Smooth muscle cell of the brain vasculature (primary cell): ENCODE results near the gene KBTBD7.

Source experiments
- DNase-seq: peaks from one replicate; pipeline ENCODE4 v3.0.0-alpha.2; 2012; ENCODE audit warnings: low read depth, low spot score

KBTBD7 gene, protein sequence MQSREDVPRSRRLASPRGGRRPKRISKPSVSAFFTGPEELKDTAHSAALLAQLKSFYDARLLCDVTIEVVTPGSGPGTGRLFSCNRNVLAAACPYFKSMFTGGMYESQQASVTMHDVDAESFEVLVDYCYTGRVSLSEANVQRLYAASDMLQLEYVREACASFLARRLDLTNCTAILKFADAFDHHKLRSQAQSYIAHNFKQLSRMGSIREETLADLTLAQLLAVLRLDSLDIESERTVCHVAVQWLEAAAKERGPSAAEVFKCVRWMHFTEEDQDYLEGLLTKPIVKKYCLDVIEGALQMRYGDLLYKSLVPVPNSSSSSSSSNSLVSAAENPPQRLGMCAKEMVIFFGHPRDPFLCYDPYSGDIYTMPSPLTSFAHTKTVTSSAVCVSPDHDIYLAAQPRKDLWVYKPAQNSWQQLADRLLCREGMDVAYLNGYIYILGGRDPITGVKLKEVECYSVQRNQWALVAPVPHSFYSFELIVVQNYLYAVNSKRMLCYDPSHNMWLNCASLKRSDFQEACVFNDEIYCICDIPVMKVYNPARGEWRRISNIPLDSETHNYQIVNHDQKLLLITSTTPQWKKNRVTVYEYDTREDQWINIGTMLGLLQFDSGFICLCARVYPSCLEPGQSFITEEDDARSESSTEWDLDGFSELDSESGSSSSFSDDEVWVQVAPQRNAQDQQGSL

DNA sequence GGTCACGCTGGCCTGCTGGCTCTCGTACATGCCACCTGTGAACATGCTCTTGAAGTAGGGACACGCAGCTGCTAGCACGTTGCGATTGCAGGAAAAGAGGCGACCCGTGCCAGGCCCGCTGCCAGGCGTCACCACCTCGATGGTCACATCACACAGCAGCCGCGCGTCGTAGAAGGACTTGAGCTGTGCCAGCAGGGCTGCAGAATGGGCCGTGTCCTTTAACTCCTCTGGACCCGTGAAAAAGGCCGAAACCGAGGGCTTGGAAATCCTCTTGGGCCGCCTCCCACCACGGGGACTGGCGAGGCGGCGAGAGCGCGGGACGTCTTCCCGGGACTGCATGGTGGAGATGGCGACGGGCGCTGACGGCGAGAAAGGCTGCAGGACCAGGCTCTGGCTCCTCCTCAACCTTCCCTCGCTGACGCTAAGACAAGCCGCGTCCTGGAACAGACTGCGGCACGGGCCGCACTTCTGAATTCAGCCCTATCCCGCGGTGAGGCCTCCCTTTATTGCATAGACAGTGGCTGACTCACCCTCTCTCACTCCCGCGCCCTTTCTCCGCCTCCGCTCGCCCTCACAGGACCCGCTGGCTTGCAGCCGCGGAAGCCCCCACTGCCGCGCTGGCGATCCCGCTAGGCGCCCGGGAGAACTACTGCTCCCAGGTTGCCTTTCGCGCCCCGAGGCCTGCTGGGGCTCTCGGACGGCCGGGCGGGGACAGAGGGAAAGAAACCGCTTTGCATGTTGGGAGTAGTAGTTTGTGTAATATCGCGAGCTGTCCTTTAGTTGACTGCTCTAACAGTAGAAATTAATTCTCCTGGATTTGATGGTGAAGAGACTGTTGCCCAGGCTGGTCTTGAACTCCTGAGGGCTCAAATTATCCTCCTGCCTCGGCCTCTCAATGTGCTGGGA lies at the start of gene KBTBD7:
TSS of gene KBTBD7 (minus strand) at position 651 of the 906 bp plus-strand sequence. CDS start at position 339, 312 bp downstream.
- peak; percentile 94 for DNase-seq

DNA sequence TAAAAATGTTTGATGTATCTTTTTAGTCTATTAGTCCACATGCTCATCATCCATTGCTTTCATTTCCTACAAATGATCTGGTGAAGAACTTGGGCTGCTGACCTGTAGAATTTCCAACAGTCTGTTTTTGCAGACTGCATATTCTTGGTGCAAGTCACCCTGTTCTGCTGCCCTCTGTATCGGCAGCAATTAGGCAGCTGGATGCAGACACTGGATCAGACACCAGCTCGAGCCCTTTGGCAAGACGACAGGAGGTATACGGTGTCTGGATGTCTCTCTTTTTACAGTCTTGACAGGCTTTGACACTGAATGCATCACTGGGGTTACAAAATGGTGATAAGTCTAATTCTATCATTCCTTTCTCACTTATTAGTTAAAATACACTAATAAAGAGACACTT lies 47.3 kb upstream of the KBTBD7 start:
- no peak for DNase-seq

DNA sequence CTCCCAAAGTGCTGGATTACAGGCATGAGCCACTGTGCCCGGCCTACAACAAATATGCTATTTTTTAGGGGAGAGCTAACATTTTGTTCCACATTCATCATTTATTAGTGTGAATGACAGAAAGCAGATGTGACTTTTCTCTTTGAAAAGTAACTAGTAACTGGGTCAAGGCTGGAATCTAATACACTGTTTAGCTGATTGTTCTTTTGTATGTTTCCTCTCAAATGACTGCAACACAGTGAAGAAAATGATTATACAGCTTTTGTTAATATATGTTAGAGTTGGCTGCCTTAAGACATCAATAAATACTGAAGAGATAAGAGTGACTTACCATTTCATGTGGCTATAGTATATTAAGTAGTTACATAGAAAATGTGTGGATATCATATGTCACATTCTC lies 42.0 kb upstream of the KBTBD7 start:
- no peak for DNase-seq

DNA sequence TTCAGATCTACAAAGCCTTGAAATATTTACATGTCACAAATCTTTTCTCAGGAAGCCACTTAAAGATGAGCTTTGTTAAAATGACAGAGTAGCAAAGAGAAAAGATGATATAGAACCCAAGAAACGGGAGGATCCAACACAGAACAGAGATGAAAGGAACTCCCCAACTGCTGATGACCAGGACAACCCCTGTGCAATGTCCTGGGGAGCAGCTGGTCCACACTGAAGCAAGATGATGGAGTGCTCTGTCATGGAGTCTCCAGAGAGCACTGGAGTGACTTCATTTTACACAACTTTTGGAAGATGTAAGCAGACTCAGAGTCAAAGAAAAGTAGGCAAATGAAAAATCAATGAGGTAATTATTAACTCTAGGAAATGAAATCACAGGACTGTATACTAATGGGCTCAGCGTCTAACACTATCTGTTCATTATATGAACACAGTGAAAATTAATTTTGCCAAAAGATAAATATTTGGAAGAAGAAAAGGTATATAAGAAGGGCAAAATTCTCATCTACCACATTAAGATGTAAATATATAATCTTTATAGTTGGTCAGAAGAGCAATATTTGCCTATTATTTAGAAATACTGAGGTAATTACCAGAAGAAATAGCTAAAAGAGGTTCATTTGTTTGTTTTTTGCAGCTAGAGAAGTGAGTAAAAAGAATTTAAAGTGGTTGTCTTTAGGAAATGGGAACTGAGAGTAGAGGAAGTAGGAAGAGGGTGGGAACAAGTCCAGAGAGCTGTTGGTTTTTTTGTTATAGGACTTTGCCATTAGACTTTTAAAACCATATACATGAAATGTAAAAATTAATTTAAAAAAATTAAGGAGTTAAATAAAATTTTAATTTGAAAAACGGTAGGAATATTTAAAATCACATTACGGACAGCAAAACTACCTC lies 38.5 kb upstream of the KBTBD7 start:
- DNase-seq: no peak

DNA sequence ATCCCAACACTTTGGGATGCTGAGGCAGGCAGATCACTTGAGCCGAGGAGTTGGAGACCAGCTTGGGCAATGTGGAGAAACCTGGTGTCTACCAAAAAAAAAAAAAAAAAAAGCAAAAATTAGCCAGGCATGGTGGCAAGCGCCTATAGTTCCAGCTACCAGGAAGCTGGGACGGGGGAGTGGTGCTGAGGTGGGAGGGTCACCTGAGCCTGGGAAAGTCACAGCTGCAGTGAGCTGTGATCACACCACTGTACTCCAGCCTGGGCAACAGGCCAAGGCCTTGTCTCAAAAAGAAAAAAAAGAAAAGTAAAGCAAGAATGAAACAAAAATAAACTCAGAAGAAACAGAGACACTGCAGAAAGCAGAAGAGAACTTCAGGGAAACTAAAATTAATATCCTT lies 37.4 kb upstream of the KBTBD7 start:
- no peak for DNase-seq

DNA sequence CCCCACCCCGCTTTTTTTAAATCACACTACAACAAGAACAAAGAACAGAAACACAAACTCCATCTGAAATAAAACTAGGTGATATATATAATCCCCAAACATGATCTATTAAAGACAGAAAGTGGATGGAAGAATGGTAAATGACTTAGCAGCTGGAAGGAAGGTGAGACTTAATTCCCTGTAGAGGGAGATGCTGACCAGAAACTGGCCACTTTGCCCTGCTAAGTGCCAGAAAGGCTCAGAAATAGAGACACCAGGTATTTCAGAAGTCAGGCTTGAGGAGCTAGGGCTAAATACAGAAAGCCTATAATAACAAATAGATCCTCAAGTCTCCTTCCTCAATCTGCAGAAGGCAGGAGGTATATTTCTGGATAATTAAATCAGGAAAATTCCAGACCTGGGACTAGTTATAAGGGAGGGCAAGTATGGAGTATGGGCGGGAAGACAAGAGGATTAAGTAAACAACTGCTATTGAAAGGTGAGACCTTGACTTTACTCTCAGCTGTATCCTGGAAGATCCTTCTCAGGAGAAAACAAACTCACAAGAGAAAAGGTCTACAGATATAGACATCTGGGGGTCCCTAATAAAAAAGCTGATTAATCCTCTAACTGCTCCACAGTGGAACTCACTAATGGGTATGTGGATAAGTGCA lies 36.8 kb upstream of the KBTBD7 start:
- DNase-seq: no peak

DNA sequence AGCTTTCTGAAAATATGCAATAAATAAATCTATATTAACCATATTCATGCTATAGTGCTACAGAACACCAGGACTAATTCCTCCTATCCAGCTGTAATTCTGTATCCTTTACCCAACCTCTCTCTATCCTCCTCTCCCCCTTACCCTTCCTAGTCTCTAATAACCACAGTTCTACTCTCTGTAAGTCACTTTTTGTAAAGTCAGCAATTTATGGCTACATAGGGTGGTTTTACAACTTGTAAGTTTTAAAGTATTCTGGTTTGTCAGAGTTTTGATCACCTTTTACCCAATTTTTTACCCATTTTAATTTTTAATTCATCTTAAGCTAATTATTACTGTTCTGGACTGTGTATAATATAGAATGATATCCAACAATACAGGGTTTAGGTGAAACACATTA lies 35.0 kb upstream of the KBTBD7 start:
- DNase-seq: no peak

DNA sequence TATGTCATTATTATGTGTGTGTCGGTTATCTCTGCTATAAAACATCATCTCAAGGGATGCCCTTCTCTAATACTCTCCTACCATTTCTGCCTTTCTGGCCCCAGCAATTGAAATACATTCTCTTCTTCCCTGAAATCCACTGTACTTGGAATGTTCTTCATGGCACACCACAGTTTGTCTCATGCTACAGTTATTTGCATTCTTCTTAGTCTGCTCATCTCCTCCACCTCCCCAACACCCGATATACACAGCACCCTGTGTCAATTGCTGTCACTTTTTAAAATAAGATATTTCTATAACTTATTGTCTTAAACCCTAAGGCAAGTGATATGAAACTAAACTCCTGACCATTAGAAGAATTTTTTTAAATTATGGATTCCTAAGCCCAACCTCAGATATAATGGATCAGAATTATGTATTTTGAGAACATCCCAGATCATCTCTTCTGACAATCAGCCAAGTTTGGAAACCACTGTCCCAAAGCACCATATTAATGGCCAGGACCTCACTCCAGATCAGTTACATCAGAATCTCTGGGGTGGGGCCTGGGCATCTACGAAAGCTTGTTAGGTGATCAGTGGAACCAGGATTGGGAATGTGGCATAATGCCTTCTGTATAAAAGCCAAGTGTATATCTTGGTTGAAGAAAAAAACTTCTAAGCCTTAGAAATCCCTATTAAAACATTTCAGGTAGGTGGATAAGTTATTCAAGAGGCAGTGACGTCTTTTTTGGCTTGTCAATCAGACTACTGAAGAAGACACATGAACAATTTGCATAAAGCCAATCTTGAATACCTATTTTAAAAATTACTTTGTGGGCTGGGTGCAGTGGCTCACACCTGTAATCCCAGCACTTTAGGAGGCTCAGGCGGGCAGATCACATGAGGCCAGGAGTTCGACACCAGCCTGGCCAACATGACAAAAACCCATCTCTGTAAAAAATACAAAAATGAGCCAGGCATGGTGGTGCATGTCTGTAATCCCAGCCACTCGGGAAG lies 30.0 kb upstream of the KBTBD7 start:
- DNase-seq: no peak

DNA sequence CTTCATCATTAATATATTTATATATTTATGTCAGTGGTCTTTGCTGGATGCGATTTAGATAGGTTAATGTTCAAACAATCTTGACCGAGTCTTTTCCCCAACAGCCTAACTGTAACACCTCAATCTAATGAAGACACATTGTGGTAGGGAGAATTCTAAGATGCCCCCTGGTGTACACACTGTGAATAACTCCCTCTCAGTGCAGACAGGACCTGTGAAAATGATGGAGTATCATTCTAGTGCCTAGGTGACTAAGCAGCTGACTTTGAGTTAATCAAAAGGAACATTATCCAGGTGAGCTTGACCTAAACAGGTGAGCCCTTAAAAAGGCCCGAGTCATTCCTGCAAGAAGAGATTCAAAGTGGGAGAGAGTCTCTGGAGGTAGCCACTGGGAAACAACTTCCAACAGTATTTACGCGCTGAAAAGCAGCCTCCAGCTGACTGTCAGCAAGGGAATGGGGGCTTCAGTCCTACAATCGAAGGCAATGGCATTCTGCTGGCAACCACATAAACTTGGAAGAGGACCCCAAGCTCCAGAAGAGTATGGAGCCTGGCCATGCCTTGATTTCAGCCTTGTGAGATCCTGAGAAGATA lies 28.0 kb upstream of the KBTBD7 start:
- DNase-seq: no peak

DNA sequence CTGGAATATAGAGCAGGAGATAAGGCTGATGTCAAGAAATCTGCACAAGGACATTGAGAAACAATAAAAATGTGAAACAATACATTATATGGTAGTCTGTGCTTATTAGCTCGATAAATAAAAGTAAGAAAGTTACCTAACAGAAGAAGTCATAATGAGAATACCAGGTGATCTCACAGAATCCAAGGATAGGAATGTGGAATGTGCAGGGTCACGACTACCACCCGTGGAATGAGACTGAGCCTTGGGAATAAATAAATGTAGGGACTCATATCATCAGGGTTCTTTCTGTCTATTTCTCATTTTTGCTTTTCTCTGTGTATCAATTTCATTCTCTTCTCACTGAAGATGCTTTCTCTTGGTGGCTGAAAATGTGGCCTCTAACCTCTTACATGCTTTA lies 26.0 kb upstream of the KBTBD7 start:
- DNase-seq: no peak

DNA sequence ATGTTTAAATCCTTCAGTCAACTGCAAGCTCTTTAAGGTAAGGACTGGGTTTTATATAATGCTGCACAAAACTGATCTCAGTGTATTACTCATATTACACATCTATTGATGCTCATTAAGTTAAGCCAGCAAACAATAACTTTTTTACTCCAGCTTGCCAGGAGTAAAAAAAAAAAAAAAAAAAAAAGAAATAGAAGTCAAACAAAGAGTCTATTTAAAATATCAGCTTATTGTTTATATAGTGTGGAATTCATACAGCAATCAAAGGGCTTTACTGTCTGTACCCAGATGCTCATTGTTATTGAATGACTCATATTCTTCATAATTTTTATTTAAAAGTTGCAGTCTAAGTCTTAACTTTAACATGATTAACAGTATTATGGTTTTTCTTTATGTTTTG lies 21.8 kb upstream of the KBTBD7 start:
- DNase-seq: no peak

DNA sequence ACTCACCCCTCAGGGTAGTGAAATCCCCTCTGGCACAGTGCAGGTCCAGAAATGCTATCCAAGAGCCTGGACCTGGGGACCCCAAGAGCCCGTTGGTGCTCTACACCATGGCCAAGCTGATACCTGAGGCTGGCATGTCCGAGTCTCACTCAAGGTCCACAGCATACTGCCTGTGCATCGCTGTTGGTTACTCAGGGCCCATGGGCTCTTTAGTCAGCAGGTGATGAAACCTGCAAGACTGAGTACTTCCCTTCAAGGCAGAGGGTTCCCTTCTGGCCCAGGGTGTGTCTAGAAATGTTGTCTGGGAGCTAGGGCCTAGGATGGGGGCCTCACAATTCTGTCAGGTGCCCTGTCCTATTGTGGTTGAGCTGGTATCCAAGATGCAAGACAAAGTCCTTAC lies 19.6 kb upstream of the KBTBD7 start:
- no peak for DNase-seq

DNA sequence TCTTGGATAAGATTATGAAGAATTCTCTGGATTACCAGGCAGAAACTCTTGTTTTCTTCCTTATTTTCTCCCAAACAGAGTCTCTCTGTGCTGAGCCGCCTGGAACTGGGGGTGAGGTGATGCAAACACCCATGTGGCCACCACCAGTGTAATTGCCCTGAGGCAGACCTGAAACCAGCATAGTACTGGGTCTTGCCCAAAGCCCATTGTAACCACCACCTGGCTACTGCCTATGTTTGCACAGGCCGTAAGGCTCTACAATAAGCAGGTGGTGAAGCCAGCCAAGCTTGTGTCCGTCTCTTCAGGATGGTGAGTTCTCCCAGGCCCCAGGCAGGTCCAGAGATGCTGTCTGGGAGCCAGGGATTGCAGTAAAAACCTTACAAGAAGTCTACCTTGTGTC lies 18.9 kb upstream of the KBTBD7 start:
- DNase-seq: no peak

DNA sequence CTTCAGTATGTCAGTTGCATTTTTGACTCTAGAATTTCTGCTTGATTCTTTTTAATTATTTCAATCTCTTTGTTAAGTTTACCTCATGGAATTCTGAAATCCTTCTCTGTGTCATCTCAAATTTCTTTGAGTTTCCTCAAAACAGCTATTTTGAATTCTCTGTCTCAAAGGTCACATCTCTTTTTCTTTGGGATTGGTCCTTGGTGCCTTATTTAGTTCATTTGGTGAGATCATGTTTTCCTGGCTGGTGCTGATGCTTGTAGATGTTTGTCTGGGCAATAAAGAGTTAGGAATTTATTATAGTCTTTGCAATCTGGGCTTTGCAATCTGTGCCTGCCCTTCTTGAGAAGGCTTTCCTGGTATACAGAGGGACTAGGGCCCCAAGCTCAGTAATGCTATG lies 18.5 kb upstream of the KBTBD7 start:
- DNase-seq: no peak

DNA sequence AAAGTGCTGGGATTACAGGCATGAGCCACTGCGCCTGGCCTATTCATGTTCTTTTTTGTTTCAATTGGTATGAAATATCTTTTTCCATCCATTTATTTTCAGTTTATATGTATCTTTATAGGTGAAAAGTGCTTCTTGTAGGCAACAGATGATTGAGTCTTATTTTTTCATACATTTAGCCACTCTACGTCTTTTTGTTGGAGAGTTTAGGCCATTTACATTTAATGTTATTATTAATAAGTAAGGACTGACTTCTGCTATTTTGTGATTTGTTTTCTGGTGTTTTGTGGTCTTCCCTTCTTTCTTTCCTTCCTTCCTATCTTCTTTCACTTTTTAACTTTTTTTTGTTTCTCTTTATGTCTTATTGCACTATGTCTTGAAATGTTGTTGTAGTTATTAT lies 16.7 kb upstream of the KBTBD7 start:
- DNase-seq: no peak

DNA sequence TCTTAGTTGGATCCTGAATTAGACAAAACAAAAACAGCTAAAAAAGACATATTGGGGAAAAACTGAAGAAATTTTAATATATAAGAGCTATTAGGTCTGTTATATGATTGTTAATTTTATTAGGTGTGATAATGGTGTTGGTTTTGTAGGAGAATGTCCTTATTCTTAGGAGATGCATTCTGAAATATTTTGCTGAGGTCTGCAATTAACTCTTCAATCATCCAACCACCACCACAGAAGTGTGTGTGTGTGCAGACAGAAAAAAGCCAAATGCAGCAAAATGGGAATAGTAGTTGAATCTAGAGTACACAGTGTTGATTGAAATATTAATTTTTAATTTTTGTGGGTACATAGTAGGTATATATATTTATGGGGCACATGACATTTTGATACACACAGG lies 12.1 kb upstream of the KBTBD7 start:
- DNase-seq: no peak

DNA sequence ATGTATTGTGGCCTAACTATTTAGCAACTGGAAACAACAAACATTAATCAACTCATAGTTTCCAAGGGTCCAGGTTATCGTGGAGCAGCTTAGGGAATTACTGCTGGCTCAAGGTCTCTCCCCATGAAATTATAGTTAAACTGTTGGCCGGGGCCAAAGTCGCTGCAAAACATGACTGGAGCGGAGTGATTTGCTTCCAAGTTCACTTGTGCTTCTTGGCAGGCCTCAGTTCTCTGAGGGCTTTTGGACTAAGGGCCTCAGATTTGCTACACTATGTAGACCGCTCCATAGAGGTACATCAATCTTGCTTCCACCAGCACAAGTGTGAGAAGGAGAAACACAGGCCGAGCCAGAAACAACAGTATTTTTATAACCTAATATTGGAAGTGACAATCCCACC lies 9.4 kb upstream of the KBTBD7 start:
- no peak for DNase-seq

DNA sequence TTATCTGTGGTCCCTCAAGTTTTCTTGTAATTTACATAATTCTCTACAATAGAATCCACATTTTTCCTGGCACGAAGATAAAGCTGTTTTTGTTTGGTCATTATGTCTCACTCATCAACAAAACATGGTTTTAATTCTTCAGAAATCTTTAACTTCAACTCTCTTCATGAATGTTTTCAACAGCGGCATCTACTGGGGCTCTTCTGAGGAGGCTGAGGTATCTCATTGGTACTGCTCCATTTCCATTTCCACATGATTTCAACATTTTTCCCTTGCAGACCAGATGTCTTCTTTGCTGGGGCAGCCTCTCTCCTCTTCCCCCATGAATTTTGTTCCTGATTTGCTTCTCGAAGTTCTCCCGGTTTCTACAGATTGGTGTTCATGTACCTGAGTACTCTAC lies 5.8 kb upstream of the KBTBD7 start:
- DNase-seq: no peak

DNA sequence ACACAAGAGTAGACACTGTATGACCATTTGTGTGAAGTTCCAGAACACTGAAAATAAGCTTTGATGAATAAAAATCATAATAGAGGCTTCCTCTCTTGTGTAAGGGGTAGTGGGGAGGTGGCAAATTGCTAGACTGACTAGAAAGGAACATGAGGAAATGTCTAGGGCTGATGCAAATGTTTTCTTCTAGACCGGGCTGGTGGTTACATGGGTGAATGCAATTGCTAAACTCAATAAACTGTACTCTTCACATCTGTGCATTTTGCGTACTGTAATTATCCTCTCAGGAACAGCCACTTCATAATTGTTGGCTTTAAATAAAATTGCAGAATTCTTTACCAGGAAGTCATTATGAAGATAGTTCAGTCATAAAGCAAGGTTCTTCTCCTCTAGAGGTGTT lies 5.2 kb upstream of the KBTBD7 start:
- DNase-seq: no peak
